SU-DHL-6 (cell line): Measurements from ENCODE around the gene KIFC3.

Experiments
- H2AFZ ChIP-seq: fragments of 200-600 bp; sonication (generic); 2 replicates; pipeline ENCODE4 v1.6.1; 2014; ENCODE audit warnings: low read depth, mild to moderate bottlenecking, moderate library complexity, mixed read lengths, antibody characterized with exemption, low read length; ENCODE audit not compliant: severe bottlenecking
- H3F3A ChIP-seq: fragments of 200-600 bp; shearing (Covaris generic); 2 replicates; pipeline ENCODE4 v1.6.0; 2016; ENCODE audit warnings: antibody characterized with exemption, mild to moderate bottlenecking; ENCODE audit not compliant: insufficient read depth
- H3K27ac ChIP-seq: fragments of 200-600 bp; sonication (generic); 2 replicates; pipeline ENCODE4 v1.5.1; 2016; ENCODE audit warnings: low read depth, mild to moderate bottlenecking, low read length, moderate library complexity, mixed read lengths
- H3K27me3 ChIP-seq: fragments of 200-600 bp; sonication (generic), shearing (Covaris generic); 2 replicates; pipeline ENCODE4 v1.6.0; 2014; ENCODE audit warnings: mild to moderate bottlenecking, low read length
- H3K36me3 ChIP-seq: fragments of 200-600 bp; sonication (generic); 2 replicates; pipeline ENCODE4 v1.6.1; 2014; ENCODE audit warnings: mild to moderate bottlenecking, low read length, mixed read lengths
- H3K4me2 ChIP-seq: fragments of 300-600, 200-600 bp; shearing (Covaris generic), sonication (generic); 2 replicates; pipeline ENCODE4 v1.6.0; 2014; ENCODE audit warnings: low read length, low read depth, mild to moderate bottlenecking; ENCODE audit not compliant: poor library complexity, severe bottlenecking
- H3K4me3 ChIP-seq: fragments of 200-600 bp; sonication (generic); 2 replicates; pipeline ENCODE4 v1.5.1; 2014; ENCODE audit warnings: antibody characterized with exemption, low read length, mild to moderate bottlenecking, mixed read lengths; ENCODE audit not compliant: insufficient read depth, poor library complexity, severe bottlenecking
- H3K79me2 ChIP-seq: fragments of 200-600 bp; sonication (generic); 2 replicates; pipeline ENCODE4 v1.6.1; 2014; ENCODE audit warnings: mild to moderate bottlenecking, low read length, moderate library complexity; ENCODE audit not compliant: insufficient read depth
- H3K9ac ChIP-seq: fragments of 200-600 bp; sonication (generic); 2 replicates; pipeline ENCODE4 v1.7.0; 2014; ENCODE audit warnings: mild to moderate bottlenecking, low read length
- H3K9me2 ChIP-seq: fragments of 200-600 bp; sonication (generic); replicated peaks from 2 replicates; pipeline ENCODE4 v1.6.1; 2014; ENCODE audit warnings: low read length; ENCODE audit not compliant: insufficient read depth
- H3K9me3 ChIP-seq: fragments of 200-600 bp; sonication (generic); 2 replicates; pipeline ENCODE4 v1.6.1; 2014; ENCODE audit warnings: low read length, mixed read lengths; ENCODE audit not compliant: insufficient read depth
- H4K20me1 ChIP-seq: fragments of 200-600 bp; sonication (generic); 2 replicates; pipeline ENCODE4 v1.6.1; 2014; ENCODE audit warnings: low read depth, mild to moderate bottlenecking, antibody characterized with exemption, low read length, moderate library complexity, mixed read lengths
- EZH2phosphoT487 ChIP-seq: fragments of 200-600 bp; sonication (generic), shearing (Covaris generic); conservative IDR thresholded peaks from 2 replicates; pipeline ENCODE4 v1.6.1; 2018; ENCODE audit warnings: mild to moderate bottlenecking, antibody characterized with exemption, low read length, moderate library complexity, mixed read lengths
- TF ChIP-seq, protein P1 (sequence below): fragments of 200-600 bp; sonication (generic); IDR thresholded peaks from one replicate; pipeline ENCODE4 v1.5.1; 2017; ENCODE audit warnings: antibody characterized with exemption, mild to moderate bottlenecking, low read length, moderate library complexity; ENCODE audit not compliant: insufficient read depth, poor library complexity, severe bottlenecking

KIFC3 gene

DNA sequence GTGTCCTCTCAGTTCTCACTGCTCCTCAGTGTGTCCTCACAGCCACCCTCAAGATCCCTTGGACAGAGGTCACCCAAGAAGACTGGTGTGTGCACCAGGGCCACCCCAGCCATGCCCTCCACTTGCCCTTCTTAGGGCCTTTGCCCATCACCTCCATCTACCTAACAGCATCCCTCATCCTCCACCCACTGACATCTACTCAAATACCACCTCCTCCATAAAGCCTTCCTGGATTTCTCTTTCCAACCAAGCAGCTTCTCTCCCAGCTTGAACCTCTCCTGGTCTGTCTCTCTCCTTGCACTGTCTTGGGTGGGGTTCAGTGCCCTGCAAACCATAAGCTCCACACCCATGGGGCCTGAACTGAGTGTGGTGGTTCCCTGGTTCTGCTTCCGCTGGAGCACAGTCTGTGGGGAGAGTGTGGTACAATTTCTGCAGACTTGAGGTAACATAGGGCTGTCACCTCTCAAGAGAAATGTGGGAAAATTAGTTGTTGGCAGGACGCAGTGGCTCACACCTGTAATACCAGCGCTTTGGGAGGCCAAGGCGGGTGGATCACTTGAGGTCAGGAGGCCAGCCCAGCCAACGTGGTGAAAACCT is 52.3 kb downstream of the KIFC3 start:
- H3F3A ChIP-seq: no peaks in the 10 kb centered on the region
- H3K9me2 ChIP-seq: no peaks in the 10 kb centered on the region
- no peak overlapping the region for H2AFZ ChIP-seq
- H3K27ac ChIP-seq: no peak overlapping the region
- H3K9ac ChIP-seq: no peak overlapping the region
- H3K27me3 ChIP-seq: no peaks in the 10 kb centered on the region
- no peaks in the 10 kb centered on the region for H3K9me3 ChIP-seq
- no peak overlapping the region for H3K4me2 ChIP-seq
- no peak overlapping the region for H3K4me3 ChIP-seq
- no peaks in the 10 kb centered on the region for H4K20me1 ChIP-seq
- H3K36me3 ChIP-seq: no peaks in the 10 kb centered on the region
- TF ChIP-seq, protein P1, sequence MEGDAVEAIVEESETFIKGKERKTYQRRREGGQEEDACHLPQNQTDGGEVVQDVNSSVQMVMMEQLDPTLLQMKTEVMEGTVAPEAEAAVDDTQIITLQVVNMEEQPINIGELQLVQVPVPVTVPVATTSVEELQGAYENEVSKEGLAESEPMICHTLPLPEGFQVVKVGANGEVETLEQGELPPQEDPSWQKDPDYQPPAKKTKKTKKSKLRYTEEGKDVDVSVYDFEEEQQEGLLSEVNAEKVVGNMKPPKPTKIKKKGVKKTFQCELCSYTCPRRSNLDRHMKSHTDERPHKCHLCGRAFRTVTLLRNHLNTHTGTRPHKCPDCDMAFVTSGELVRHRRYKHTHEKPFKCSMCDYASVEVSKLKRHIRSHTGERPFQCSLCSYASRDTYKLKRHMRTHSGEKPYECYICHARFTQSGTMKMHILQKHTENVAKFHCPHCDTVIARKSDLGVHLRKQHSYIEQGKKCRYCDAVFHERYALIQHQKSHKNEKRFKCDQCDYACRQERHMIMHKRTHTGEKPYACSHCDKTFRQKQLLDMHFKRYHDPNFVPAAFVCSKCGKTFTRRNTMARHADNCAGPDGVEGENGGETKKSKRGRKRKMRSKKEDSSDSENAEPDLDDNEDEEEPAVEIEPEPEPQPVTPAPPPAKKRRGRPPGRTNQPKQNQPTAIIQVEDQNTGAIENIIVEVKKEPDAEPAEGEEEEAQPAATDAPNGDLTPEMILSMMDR: no peak
- no peak for TF ChIP-seq EZH2phosphoT487
- no peaks in the 10 kb centered on the region for H3K79me2 ChIP-seq

DNA sequence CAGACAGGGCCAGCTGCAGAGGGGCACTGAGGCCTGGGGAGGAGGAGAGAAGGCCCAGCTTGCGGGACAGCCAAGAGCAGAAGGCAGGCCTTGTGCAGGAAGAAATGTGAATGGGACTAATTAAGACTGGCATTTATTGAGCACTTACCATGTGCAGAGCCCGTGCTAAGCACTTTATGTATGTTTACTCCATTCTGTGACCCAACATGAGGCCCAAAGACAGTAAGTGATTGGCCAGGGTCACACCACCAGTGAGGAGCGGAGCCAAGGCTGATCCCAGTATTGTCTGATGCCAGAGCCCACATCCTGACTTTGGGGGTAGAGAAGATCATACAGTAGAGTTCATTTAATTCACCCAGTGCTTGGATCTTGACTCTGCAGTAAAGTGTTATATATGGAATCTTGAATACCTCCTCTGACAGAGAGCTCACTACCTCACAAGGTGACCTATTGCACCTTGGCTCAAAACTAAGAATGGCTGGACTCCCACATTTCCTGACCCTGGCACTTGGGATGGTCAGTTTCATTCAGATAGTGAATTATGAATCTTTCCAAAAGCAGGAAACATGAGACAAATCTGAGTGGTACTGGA is 53.1 kb downstream of the KIFC3 start:
- Histone ChIP-seq H3K9me3 (no peaks in the 10 kb centered on the region), H3K9me2 (no peaks in the 10 kb centered on the region), H4K20me1 (no peaks in the 10 kb centered on the region), H3K4me2 (no peak overlapping the region), H3K79me2 (no peaks in the 10 kb centered on the region), H2AFZ (no peak overlapping the region), H3K36me3 (no peaks in the 10 kb centered on the region), H3K27ac (no peak overlapping the region), H3K4me3 (no peak overlapping the region), H3K9ac (no peak overlapping the region), H3K27me3 (no peaks in the 10 kb centered on the region), H3F3A (no peaks in the 10 kb centered on the region)
- TF ChIP-seq, protein P1: no peak
- TF ChIP-seq EZH2phosphoT487: no peak

DNA sequence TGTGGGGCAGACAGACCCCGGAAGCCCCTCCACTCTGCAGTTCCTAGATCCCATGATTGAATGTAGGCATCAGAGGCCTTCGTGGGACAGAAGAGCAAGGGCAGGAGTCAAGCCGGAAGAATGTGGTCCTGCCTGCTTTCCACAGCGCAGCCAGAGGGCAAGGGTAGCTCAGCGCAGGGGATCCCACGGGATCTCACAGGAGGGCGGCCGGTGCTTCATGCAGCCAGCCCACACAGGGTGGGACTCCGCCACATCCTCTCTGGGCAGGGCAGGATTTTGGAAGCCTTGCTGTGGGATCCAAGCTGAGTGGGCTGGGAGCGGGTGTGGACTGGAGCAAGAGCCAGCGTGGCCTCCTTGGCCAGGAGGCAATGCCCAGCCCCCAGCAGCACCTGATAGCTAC is 53.7 kb downstream of the KIFC3 start:
- Histone ChIP-seq H3K36me3 (no peaks in the 10 kb centered on the region), H3K9me2 (no peaks in the 10 kb centered on the region), H3K4me2 (no peak overlapping the region), H2AFZ (no peak overlapping the region), H4K20me1 (no peaks in the 10 kb centered on the region), H3K4me3 (no peak overlapping the region), H3K27ac (no peak overlapping the region), H3K27me3 (no peaks in the 10 kb centered on the region), H3K9me3 (no peaks in the 10 kb centered on the region), H3K9ac (no peak overlapping the region), H3F3A (no peaks in the 10 kb centered on the region), H3K79me2 (no peaks in the 10 kb centered on the region)
- TF ChIP-seq EZH2phosphoT487: no peak
- TF ChIP-seq, protein P1: no peak
